ENCODE measurements around the gene PKIB.

PKIB gene

DNA sequence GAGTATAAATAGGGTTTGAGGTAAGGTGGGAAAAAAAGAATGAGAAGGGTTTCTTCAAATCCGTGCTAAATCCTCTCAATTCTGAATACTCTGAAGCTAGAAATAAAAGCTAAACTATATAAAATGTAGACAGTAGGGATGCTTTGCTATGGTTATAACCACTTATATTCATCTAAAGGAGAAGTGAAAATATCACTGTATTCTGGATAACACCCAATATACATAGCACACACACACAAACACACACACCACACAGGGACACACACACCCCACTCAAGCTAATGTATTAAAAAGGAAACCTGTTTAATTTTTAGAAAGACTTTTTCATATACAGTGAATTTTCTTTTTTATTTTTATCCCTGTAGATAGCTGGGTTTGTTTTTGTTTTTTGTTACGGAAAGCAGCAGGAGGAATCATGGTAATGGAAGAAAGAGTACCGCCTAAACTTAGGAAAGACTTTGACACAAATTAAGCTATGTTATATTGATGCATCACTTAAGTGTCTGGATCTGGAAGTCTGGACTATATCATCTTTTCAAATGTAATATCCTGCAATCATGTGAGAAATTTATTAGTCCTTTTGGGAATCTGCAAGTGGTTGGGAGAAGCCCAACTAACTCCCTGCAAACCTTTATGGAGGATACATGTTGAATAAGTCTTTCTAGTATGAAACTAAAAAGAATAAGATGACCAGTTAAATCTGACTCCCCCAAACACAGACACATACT lies 100.9 kb downstream of the PKIB start:
- no peak overlapping the region for H3K4me3 ChIP-seq (ENCODE audit: low read depth, low read length)
- DNase-seq (ENCODE audit: low read depth), result no peak
- TF ChIP-seq, protein P1, sequence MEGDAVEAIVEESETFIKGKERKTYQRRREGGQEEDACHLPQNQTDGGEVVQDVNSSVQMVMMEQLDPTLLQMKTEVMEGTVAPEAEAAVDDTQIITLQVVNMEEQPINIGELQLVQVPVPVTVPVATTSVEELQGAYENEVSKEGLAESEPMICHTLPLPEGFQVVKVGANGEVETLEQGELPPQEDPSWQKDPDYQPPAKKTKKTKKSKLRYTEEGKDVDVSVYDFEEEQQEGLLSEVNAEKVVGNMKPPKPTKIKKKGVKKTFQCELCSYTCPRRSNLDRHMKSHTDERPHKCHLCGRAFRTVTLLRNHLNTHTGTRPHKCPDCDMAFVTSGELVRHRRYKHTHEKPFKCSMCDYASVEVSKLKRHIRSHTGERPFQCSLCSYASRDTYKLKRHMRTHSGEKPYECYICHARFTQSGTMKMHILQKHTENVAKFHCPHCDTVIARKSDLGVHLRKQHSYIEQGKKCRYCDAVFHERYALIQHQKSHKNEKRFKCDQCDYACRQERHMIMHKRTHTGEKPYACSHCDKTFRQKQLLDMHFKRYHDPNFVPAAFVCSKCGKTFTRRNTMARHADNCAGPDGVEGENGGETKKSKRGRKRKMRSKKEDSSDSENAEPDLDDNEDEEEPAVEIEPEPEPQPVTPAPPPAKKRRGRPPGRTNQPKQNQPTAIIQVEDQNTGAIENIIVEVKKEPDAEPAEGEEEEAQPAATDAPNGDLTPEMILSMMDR (IDR thresholded peaks at IDR 0.05; ENCODE audit: low read depth, low read length, missing control alignments), result no peak

- H3K4me3 ChIP-seq (ENCODE audit: low read depth, low read length), result no peak overlapping the region
- DNase-seq (ENCODE audit: low read depth), result no peak
These were observed 101.9 kb downstream of the PKIB start for GRCh38 chr6:122712093-122712447.

DNA sequence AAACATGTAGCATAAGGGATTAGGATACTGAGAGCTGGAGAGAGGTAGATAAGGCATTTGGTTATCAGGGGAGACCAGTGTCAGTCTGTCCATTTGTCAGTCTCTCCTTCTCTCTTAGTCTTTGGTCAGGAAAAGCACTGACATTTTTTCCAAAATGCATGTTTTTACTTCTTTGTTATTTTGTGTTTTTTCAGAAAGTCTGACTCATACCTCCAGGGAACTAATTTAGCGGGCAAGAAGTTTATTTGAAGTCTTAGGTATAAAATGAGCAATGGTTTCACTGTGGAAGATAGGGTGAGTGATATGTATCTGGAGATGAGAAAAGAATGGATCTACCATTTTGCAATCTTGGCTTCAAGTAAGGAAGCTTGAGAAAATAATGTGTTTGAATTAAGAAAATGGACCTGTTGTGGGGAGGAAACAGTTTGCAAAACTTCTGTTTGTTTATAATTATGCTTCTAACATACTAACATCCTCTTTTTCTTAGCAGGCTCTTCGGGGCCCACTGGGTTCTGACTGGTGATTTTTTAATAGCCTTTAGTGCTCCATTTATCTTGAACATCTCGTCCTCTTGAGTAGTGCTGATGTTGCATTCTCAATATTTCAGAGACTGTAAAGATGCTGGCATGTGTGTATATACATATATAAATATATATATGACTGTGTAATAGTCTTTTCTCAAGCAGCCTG lies 102.4 kb downstream of the PKIB start:
- no peak overlapping the region for H3K4me3 ChIP-seq (ENCODE audit: low read depth, low read length)
- TF ChIP-seq, protein P1 (IDR thresholded peaks at IDR 0.05; ENCODE audit: low read depth, low read length, missing control alignments), result no peak
- no peak for DNase-seq (ENCODE audit: low read depth)

More at GRCh38 chr6:122712093-122712447, 101.9 kb downstream of the PKIB start:
- TF ChIP-seq, protein P1 (IDR thresholded peaks at IDR 0.05; ENCODE audit: low read depth, low read length, missing control alignments), result no peak

- DNase-seq (ENCODE audit: low read depth), result no peak
- H3K4me3 ChIP-seq (ENCODE audit: low read depth, low read length), result no peak overlapping the region
- TF ChIP-seq, protein P1 (IDR thresholded peaks at IDR 0.05; ENCODE audit: low read depth, low read length, missing control alignments), result no peak
These were observed 102.9 kb downstream of the PKIB start for GRCh38 chr6:122713138-122713537.

DNA sequence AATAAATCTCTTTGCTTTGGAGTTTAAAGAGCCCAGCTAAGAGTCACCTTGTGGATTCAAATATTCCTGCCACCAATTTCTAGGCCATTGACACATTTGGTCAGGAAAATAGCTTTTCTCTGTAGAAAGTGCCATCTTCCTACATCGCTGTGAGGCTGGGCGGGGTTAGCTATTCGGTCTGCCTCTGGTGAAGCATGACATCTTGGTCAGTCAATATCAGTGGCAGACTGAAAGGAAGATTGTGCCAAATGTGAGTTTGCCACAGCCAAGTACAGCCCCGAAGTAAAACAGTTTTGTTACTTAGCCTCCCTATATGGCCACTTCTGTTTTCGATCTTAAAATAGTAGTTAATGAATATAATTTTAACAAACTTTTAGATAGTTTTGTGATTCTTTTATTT lies 103.9 kb downstream of the PKIB start:
- DNase-seq (ENCODE audit: low read depth), result no peak
- TF ChIP-seq, protein P1 (IDR thresholded peaks at IDR 0.05; ENCODE audit: low read depth, low read length, missing control alignments), result no peak
- H3K4me3 ChIP-seq (ENCODE audit: low read depth, low read length), result no peak overlapping the region

GRCh38 chr6:122715725-122716124 lies 105.5 kb downstream of the PKIB start:
- no peak for DNase-seq (ENCODE audit: low read depth)
- no peak overlapping the region for H3K4me3 ChIP-seq (ENCODE audit: low read depth, low read length)
- TF ChIP-seq, protein P1 (IDR thresholded peaks at IDR 0.05; ENCODE audit: low read depth, low read length, missing control alignments), result no peak

Measured in GM12864 (cell line).